ENCODE data around the gene HSPB1. TPM values are rescaled to one million over a fixed set of nuclear protein-coding genes. Genes with fewer than 3 reads are reported as not detected.

HSPB1 gene
- total RNA-seq, 1 donor from 2014 or later: 235 TPM

- H3K9me3 Mint-ChIP-seq: no peaks in the 10 kb centered on the region
- H3K4me3 Mint-ChIP-seq: no peak overlapping the region
- peaks cover 12% of the 10 kb centered on the region for H3K4me1 Mint-ChIP-seq
- H3K27ac Mint-ChIP-seq: no peak overlapping the region
- no peak for DNase-seq (ENCODE audit: low spot score in 2 of 2, unreplicated experiment in 2 of 2)
- peaks cover 8% of the 10 kb centered on the region for H3K27me3 Mint-ChIP-seq (ENCODE audit: low read depth)
- H3K36me3 Mint-ChIP-seq: no peaks in the 10 kb centered on the region
- no peak for TF ChIP-seq CTCF (IDR thresholded peaks at IDR 0.05; ENCODE audit: unreplicated experiment)
These were observed 41.1 kb upstream of the HSPB1 start for GRCh38 chr7:76261329-76261728.

- Mint-ChIP-seq H3K4me1 (peaks cover 12% of the 10 kb centered on the region), H3K27ac (peak overlapping the region; percentile 21), H3K4me3 (no peak overlapping the region), H3K36me3 (no peaks in the 10 kb centered on the region), H3K27me3 (ENCODE audit: low read depth) (peaks cover 12% of the 10 kb centered on the region), H3K9me3 (no peaks in the 10 kb centered on the region)
- TF ChIP-seq CTCF (IDR thresholded peaks at IDR 0.05; ENCODE audit: unreplicated experiment): no peak
- DNase-seq (ENCODE audit: low spot score in 2 of 2, unreplicated experiment in 2 of 2): no peak
These were observed 40.5 kb upstream of the HSPB1 start for GRCh38 chr7:76261931-76262330.

- DNase-seq (ENCODE audit: low spot score in 2 of 2, unreplicated experiment in 2 of 2): peak in 1 of 2 experiments; percentile 67
- Mint-ChIP-seq H3K4me3 (no peak overlapping the region), H3K27me3 (ENCODE audit: low read depth) (peaks cover 18% of the 10 kb centered on the region)
These were observed 39.6 kb upstream of the HSPB1 start for GRCh38 chr7:76262683-76263402.

GRCh38 chr7:76265299-76265698 is 37.2 kb upstream of the HSPB1 start:
- Mint-ChIP-seq H3K36me3 (no peaks in the 10 kb centered on the region), H3K27ac (no peak overlapping the region), H3K4me3 (no peak overlapping the region), H3K4me1 (peaks cover 28% of the 10 kb centered on the region), H3K27me3 (ENCODE audit: low read depth) (peaks cover 35% of the 10 kb centered on the region), H3K9me3 (no peaks in the 10 kb centered on the region)
- DNase-seq (ENCODE audit: low spot score in 2 of 2, unreplicated experiment in 2 of 2): no peak
- no peak for TF ChIP-seq CTCF (IDR thresholded peaks at IDR 0.05; ENCODE audit: unreplicated experiment)

More at GRCh38 chr7:76262683-76263402, 39.6 kb upstream of the HSPB1 start:
- no peaks in the 10 kb centered on the region for H3K36me3 Mint-ChIP-seq
- no peaks in the 10 kb centered on the region for H3K9me3 Mint-ChIP-seq
- peak; percentile 43 for TF ChIP-seq CTCF (IDR thresholded peaks at IDR 0.05; ENCODE audit: unreplicated experiment)
- H3K27ac Mint-ChIP-seq: no peak overlapping the region
- H3K4me1 Mint-ChIP-seq: peaks cover 11% of the 10 kb centered on the region

- Mint-ChIP-seq H3K36me3 (no peaks in the 10 kb centered on the region), H3K27me3 (ENCODE audit: low read depth) (peaks cover 49% of the 10 kb centered on the region), H3K9me3 (no peaks in the 10 kb centered on the region), H3K27ac (no peak overlapping the region), H3K4me1 (peaks cover 23% of the 10 kb centered on the region), H3K4me3 (peak overlapping the region; percentile 57)
- no peak for TF ChIP-seq CTCF (IDR thresholded peaks at IDR 0.05; ENCODE audit: unreplicated experiment)
- no peak for DNase-seq (ENCODE audit: low spot score in 2 of 2, unreplicated experiment in 2 of 2)
These were observed 35.2 kb upstream of the HSPB1 start for GRCh38 chr7:76267107-76267893.

Measured in mesothelial cell of epicardium (in vitro differentiated cells).